Ramos (cell line): ENCODE measurements around the gene HSPA8.
"Not testable (repeated sequence)": the region's sequence is repeated elsewhere in the genome, so short reads cannot be mapped to it uniquely, and the experiment has no call there.

Source experiments
- in situ Hi-C: fragments of 300-500 bp; cut with MboI; formaldehyde crosslinking; loops from one replicate; pipeline ENCODE4 v1.14.3; 2022; ENCODE audit warnings: low sequenced_read_pairs; ENCODE audit not compliant: unreplicated experiment

Gene HSPA8

GRCh38 chr11:123061403-123062157, at the start of gene HSPA8:
Gene HSPA8 (minus strand): TSS chr11:123062136. CDS start chr11:123061324, 812 bp downstream.
- in situ Hi-C loops: loop anchor here (25.0 kb wide), 1 partner anchor 399 kb away; the partner anchor contains the start of gene UBASH3B

DNA sequence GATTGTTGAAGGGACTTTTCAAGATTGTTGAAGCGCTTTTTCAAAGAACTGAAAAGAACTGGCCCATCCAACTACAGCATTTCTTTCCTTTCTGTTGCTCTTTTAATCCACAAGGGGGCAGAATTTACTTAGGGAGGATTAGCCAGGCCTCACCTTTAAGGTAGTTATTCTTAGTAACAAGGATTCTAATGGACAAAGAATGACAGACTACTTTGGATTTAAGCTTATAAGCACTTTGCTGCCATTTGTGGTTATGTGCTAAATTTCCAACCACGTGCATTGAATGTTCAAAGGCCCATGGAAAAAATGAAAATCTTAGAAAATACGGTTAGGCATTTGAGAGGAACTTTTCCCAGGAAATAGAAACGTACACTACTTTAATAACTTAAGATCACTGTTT, 49.5 kb upstream of the HSPA8 start:
- in situ Hi-C loops: loop anchor here (10.0 kb wide), 2 partner anchors 133 to 363 kb away; no protein-coding TSS in a partner anchor

DNA sequence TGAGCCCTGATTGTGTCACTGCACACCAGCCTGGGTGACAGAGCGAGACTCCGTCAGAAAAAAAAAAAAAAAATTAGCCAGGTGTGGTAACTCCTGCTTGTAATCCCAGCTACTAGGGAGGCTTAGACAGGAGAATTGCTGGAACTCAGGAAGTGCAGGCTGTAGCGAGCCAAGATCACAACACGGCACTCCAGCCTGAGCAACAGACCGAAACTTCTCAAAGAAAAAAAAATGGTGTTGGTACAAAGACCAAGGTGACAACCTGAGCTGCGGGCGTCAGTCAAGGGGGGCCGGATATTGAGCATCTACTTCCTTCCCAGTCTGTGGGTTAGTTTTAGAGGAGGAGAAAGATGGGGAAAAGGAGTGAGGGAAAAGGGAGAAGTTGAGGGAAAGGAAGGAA, 48.5 kb upstream of the HSPA8 start:
- in situ Hi-C loops: loop anchor here (10.0 kb wide), 2 partner anchors 134 to 364 kb away; no protein-coding TSS in a partner anchor

- in situ Hi-C loops: loop anchor here (10.0 kb wide), 1 partner anchor 157 kb away; no protein-coding TSS in a partner anchor
Observed at GRCh38 chr11:123107945-123108495, 46.1 kb upstream of the HSPA8 start.

DNA sequence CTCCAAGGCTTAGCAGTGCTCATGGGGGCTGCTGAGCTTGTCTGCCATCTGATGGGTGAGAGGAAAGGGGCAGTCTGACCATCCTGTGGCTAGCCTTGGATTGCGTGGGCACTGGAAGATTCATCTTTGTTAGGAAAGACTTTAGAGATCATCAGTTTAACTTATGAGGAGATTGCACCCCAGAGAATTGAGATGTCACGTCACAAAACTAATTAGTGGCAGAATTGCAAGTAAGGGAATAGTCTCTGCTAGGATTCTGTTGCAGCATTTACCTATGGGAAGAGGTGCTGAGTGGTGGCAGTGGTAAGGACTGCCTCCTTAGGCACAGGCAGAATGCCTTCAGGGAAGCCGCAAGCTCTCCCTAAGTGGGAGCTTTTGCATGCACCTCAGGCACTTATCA, 42.8 kb upstream of the HSPA8 start:
- in situ Hi-C loops: loop anchor here (10.0 kb wide), 1 partner anchor 160 kb away; no protein-coding TSS in a partner anchor

GRCh38 chr11:123103326-123103980, 41.5 kb upstream of the HSPA8 start:
- in situ Hi-C loops: loop anchor here (10.0 kb wide), 1 partner anchor 161 kb away; no protein-coding TSS in a partner anchor

DNA sequence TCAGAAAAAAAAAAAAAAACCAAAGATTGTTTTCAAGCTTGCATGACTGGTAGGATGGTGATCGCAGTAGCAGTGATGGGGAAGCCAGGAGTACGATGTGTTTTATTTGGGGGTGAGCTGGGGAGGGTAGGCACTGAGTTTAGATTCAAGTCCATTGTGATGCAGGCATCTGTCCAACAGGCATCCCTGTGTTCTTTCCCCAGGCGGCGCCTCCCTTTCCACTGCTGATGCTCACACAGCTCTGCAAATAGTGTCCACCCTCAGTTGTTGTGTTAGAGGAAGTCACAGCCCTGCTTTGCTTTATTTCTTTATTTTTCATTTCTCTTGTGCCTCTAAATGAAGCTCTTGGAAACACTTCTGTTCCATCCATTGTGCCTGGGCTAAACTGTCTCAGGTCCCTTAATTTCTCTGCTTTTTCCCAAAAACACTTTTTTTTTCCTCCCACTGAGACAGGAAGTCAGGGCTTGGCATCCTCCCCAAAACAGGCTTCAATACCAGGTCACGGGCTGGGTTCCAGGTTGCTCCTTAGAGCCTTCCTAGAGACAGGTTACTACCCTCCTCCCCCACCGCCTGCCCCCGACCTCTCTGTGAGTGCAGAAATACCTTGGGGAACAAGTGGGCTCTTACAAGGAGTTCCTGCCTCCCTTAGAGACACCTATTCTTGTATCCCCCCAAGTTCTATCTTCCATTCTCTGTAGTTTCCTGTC, 38.6 kb upstream of the HSPA8 start:
- in situ Hi-C loops: loop anchor here (10.0 kb wide), 1 partner anchor 164 kb away; no protein-coding TSS in a partner anchor

DNA sequence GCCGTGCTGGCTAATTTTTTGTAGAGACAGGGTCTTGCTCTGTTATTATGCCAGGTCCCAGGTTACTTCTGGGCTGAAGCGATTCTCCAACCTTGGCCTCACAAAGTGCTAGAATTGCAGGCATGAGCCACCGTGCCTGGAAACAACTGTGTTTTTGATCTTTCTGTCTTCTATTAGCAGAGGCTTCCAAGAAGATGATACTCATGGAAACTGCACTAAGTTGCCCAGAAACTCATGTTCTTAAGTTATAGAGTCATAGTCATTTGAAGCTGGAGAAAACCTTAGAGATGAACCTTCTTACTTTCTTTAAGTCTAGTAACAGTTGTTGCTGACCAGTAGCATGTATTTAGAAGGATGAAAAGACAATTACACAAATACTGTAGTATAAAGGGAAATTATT, 37.1 kb upstream of the HSPA8 start:
- in situ Hi-C loops: no loop called here

GRCh38 chr11:123093739-123094138, 31.8 kb upstream of the HSPA8 start:
- in situ Hi-C loops: no loop called here

DNA sequence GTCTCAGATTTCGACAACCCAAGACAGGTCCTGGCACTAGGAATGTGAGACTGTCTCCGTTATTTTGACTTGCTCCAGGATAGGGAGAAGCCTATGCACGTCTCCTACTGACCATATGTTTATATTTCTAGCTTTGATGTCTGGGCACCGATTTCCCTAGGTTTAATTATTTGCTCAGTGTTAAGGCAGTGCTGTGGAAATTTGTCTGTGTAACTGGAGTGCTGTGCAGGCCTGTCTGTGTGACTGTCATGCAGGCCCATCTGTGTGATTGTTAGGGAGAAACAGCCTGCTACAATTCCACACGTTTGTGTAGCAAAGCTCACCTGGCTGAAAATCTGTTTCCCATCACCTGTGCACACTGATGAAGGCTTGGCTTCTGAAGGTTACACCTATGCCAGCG, 29.6 kb upstream of the HSPA8 start:
- in situ Hi-C loops: no loop called here

GRCh38 chr11:123090168-123090567, 28.2 kb upstream of the HSPA8 start:
- in situ Hi-C loops: not testable (repeated sequence)

DNA sequence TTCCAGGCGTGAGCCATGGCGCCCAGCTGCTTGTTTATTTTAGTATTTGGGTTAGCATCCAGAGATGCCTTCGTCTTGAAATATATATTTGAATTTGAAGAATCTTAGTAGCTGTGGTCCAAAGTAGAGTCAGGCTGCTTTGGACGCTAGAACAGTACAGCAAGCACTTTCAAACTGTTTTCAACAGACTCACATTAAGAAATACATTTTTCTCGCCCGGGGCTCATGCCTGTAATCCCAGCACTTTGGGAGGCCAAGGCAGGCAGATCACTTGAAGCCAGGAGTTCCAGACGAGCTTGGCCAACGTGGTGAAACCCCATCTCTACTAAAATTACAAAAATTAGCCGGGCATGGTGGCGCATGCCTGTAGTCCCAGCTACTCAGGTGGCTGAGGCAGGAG, 27.0 kb upstream of the HSPA8 start:
- in situ Hi-C loops: not testable (repeated sequence)

DNA sequence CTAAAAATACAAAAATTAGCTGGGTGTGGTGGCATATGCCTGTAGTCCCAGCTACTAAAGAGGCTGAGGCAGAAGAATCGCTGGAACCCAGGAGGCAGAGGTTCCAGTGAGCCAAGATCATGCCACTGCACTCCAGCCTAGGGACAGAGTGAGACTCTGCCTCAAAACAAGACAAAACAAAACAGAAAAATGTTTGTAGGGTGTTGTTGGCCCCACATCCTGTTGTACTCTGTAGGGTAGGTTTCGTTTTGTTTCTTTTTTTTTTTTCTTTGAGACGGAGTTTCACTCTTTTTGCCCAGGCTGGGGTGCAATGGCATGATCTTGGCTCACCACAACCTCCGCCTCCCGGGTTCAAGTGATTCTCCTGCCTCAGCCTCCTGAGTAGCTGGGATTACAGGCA, 25.7 kb upstream of the HSPA8 start:
- in situ Hi-C loops: not testable (repeated sequence)

DNA sequence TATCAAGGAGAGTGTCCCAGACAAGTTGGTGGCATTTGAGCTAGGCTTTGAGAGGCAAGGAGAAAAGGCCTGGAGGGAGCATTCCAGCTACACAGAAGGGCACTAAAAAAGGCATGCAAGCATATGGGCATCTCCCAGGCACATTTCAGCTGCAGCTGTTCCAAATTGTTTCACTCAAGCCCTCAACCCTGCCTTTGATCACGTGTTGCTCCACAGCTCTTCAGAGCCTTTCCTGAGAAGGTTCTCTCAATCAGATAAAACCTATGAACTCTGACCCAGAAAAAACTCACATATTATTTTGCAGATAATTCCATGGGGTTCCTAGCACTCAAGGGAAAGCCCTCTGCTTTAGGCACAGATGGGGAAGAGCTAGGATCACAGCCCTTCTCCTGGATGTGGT, 24.4 kb upstream of the HSPA8 start:
- in situ Hi-C loops: no loop called here

DNA sequence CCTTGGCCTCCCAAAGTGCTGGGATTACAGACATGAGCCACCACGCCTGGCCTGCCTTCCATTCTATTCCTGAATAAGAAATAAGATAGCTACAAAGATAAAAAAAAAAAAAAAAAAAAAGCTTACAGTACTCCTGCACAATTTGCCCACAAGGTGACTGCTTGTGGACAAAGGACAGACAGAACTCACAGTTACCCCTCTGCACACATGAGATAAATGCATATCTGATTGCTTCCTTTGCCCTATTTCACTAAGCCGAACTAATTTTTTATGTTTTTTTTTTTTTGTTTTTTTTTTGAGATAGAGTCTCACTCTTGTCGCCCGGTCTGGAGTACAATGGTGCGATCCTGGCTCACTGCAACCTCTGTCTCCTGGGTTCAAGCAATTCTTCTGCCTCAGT, 23.6 kb upstream of the HSPA8 start:
- in situ Hi-C loops: no loop called here

DNA sequence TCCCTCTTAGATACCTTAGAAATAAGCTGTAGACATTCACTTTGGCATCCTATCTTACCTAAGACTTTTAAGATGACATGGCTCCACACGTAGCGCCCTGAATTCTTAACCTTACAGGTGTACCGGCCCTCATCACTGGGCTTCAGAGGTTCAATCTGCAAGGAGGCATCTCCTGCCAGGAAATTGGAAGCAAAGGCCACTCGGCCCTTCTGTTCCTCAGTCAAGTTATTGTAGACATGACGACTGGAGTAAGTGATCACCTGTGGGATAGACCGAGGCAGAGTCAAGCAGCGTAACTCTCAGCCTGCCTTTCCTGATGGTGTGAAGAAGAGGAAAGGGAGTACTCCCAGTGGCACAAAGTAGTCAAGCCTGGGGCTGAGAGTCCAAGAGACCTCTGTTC, 22.5 kb upstream of the HSPA8 start:
- in situ Hi-C loops: no loop called here

DNA sequence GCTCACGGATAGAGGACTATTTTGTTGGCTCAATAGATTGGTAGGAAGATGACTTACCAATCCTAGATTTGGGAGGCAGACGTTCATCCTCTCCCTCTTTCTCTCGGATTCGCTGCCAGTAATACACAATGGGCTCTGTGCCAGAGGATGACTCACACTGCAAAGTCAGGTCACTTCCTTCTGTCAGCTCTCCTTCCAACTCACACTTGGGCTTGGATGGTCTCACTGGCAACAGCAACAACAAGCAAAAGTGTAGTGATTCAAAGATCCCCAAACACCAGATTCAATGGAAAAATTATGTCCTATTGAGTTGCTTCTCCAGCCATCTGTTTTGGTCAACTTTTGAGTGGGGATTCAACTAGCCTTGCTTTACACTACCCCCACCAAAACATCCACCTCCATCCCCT, 21.7 kb upstream of the HSPA8 start:
- in situ Hi-C loops: no loop called here

DNA sequence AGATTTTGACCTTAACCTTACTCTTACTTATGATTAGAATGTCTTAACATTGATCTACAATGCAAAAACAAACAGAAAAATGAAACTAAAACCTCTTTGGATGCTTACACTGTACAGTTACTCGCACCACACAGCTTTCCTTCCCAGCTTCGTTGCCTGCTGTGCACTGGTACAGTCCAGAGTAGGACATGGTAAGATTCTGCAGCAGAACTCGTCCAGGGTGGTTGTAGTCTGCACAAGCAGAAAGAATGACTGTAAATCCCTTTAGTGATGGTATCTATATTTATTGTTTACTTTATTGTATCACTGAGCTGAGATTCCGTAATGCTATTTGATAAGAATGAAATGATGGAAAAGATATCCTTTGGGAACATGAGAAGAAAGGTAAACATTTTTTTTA, 21.0 kb upstream of the HSPA8 start:
- in situ Hi-C loops: no loop called here

- in situ Hi-C loops: no loop called here
Observed at GRCh38 chr11:123080015-123080414, 18.1 kb upstream of the HSPA8 start.

DNA sequence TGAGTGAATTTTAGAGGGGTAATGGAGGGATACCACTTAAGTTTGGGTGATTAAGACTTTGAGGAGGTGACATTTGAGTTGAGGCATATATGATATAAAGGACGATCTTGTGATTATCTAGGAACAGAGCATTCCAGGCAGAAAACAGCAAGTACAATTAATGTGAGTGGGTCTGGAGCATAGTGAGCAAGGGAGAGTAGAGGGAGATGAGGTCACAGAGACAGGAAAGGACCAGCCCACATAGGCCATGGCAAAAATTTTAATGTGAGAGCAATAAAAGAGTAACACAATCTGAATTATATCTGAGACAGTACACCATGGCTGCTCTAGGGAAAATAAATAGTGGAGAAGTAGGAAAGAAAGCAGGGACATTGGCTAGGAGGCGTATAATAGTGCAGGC, 14.5 kb upstream of the HSPA8 start:
- in situ Hi-C loops: no loop called here
